Adrenal gland (tissue), 5 donors: ENCODE measurements around the gene MIEF1.

Source experiments
- CTCF ChIP-seq, 6 experiments: fragments of 450-650 bp in 4 of 6; fragments of 200-600 bp in 2 of 6; sonication (generic) in 1 of 6; IDR thresholded peaks; 1 replicate in 5 of 6; 2 replicates in 1 of 6; pipeline versions ENCODE4 v1.5.1 to v1.8.0; 2016 to 2021; ENCODE audit warnings: antibody characterized with exemption in 6 of 6, mild to moderate bottlenecking in 2 of 6, moderate library complexity in 1 of 6
- POLR2A ChIP-seq, 2 donors: fragments of 450-650 bp; IDR thresholded peaks; one replicate each; pipeline ENCODE4 v1.6.1; 2017; ENCODE audit warnings: antibody characterized with exemption in 2 of 2, mild to moderate bottlenecking in 2 of 2, moderate library complexity in 1 of 2
- donor health status: DM: no; HTN: no; CAD: no.

GRCh38 chr22:39503630-39504029 is 1.5 kb downstream of the MIEF1 start:
- TF ChIP-seq POLR2A (IDR thresholded peaks at IDR 0.05) (no peak), CTCF (IDR thresholded peaks at IDR 0.05) (no peak)
